Measurements from ENCODE around the gene PRKACG.
"Not testable (repeated sequence)": the region's sequence is repeated elsewhere in the genome, so short reads cannot be mapped to it uniquely, and the experiment has no call there.

The PRKACG gene

DNA sequence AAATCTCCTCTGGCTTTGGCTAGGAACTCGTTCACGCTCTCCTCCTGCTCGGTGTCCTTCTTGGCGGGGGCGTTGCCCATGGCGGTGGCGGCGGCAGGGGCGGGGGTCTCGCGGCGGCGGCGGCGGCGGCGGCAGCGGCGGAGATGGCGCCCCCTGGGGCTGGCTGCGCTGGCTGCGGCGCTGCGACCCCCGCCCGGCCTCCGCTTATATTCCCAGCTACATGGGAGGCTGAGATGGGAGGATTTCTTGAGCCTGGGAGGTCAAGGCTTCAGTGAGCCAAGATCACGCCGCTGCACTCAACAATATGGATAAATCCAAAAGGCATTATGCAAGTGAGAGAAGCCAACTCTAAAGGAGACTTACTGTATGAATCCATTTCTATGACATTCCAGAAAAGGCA lies at the start of gene PRKACG:
Gene PRKACG, minus strand, starts transcription at position 101 of the 400 bp plus-strand sequence. Its CDS starts 21 bp downstream, at position 80.
- DNase-seq (ENCODE audit: low read depth in 2 of 2, low spot score in 1 of 2) = no peak

DNA sequence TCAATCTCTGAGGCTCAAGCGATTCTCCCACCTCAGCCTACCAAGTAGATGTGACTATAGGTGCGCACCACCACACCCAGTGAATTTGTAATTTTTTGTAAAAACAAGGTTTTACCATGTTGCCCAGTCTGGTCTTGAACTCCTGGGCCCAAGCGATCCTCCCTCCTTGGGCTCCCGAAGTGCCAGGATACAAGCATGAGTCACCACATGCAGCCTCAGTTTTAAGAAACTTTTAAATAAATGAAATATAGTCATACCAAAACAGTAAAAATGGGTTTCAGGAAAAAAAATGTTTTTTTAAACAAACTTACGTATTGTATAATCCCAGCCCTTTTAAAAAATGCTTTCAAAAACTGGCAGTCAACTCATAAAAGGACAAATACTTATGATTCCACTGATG lies 48.3 kb upstream of the PRKACG start:
- DNase-seq (ENCODE audit: low read depth in 2 of 2, low spot score in 1 of 2) = no peak

DNA sequence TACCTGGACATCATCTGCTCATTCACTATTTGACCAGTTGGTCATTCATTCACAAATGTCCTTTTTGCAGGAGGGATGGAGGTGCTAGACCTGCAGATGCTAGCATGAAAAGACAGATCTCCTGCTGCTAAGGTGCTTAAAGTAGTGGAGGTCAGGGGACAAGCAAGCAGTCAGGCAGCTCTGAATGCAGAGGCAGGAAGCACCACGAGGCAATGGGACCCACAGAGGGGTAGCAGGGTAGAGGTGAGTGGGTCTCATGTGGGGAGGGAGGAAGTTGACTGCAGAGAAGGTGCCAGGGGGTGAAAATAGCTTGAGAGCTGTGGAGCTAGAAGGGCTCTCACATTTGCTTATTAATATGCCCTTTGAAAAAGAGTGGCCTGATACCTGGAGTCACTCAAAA lies 46.9 kb upstream of the PRKACG start:
- no peak for DNase-seq (ENCODE audit: low read depth in 2 of 2, low spot score in 1 of 2)

DNA sequence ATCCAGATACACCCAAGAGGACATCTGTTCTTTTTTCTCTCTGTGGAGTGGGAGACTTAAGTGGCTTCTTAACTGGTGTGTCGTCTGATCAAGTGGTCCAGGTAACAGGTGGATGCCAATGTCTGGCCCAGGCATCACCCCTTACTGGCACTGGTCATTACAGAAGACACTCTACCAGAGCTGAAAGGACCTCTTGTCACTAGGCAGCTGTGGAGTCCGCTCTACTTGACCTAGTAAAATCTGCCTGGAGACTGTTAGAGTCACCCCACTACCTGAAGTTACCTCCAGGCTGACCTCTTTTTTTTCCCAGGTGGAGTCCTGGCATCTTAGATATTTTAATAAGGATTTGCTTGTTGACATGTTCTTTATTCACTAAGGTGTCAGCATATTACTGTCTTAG lies 44.2 kb upstream of the PRKACG start:
- DNase-seq (ENCODE audit: low read depth in 2 of 2, low spot score in 1 of 2) = no peak

DNA sequence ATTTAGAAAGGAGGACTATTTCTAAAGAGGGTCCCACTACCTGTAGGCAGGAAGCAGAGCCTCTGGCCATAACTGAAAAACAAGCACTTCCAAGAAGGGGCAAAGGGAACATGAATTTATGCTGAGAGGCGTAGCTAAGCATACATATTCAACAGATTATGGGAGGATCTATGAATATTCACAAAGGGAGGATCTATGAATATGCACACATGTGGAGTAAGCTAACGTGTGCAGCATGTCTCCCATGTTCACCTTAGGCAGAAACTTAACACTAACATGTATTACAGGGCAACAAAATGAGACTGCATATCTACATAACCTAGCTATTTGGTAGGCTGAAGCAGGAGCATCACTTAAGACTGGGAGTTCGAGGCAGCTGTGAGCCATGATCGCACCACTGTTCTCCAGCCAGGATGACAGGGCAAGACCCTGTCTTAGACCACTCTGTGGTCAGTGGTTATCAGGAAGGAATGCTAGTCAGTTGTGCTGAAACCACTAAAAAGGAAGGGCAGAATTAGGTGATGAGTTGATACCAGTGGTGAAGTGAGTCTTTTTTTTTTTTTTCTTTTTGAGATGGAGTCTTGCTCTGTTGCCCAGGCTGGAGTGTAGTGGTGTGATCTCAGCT lies 42.4 kb upstream of the PRKACG start:
- DNase-seq (ENCODE audit: low read depth in 2 of 2, low spot score in 1 of 2) = no peak

DNA sequence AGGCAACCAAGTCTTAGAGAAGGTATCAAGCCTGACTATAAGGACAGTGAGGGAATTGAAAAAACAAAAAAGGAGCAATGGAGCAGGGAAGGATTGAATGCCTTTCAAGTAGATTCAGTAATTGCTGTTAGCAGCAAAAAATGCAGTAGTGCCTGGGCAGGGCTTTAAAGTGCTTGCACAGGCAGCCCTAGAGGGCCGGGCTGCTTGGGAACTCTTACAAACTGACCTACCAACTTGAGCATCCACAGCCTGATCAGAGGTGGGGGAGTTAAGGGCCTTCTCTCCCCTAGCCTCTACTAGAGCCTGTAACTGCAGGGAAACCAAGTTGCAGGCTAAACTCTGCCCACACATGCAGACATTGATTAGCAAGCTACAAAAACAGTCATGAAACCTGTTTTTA lies 41.1 kb upstream of the PRKACG start:
- DNase-seq (ENCODE audit: low read depth in 2 of 2, low spot score in 1 of 2) = no peak

DNA sequence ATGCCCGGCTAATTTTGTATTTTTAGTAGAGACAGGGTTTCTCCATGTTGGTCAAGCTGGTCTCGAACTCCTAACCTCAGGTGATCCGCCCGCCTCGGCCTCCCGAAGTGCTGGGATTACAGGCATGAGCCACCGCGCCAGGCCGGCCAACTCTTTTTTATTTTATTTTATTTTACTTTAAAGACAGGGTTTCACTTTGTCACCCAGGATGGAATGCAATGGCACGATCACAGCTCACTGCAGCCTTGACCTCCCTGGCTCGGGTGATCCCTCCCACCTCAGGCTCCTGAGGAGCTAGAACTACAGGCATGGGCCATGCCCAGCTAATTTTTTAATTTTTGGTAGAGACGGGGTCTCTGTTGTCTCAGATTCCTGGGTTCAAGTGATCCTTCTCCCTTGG lies 37.0 kb upstream of the PRKACG start:
- DNase-seq (ENCODE audit: low read depth in 2 of 2, low spot score in 1 of 2) = not testable (repeated sequence)

DNA sequence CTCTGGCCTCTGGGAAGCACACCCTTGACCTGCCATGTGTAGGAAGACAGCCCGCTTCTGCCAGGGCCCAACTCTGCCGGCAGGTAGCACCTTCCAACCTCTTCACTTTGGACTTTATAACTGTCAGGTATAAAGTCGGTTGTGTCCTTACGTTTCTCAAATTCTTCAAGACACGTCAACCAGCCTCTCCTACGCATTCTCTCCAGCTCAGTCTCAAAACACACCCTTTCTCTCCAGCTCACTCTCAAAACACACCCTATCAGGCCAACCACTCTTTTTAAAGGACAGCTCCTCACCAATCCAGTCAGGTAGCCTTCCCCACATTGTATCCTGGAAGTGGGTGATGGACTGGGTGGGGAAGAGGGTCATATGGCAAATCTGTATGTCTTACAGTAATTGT lies 35.2 kb upstream of the PRKACG start:
- no peak for DNase-seq (ENCODE audit: low read depth in 2 of 2, low spot score in 1 of 2)

DNA sequence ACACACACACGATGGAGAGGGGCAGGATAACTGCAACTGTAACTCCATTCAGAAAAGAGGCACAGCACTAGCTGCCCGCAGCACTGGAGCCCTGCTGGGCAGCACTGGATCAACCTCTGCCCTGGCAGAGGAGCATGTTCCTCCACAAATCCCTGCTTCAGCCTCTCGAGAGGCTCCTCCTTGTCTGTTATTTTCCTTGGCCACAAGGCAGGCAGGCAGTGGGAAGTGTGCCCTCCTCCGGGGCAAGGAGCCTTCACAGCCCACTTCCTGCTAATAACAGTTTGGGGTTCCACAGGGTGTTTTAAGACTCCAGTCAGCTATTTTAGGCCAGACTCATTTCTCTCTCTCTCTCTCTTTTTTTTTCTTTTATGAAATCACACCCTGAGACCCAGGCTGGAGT lies 33.5 kb upstream of the PRKACG start:
- DNase-seq (ENCODE audit: low read depth in 2 of 2, low spot score in 1 of 2) = no peak

DNA sequence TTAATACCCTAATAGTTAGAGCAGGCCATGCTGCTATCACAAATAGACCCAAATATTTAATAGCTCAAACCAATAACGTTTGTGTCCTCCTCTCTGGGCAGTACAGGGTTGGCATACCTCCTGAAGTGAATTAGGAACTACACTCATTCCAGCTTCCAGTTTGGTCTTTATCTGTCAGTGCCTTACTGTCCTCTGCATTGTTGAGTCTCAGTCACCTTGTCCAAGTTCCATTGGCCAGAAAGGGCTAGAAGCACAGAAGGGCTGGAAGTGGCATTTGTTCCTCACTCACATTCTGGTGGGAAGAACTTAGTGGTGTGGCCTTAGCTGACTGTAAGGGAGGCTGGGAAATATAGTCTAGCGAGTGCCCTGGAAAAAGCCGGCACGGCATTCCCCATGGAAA lies 32.8 kb upstream of the PRKACG start:
- DNase-seq (ENCODE audit: low read depth in 2 of 2, low spot score in 1 of 2) = no peak

DNA sequence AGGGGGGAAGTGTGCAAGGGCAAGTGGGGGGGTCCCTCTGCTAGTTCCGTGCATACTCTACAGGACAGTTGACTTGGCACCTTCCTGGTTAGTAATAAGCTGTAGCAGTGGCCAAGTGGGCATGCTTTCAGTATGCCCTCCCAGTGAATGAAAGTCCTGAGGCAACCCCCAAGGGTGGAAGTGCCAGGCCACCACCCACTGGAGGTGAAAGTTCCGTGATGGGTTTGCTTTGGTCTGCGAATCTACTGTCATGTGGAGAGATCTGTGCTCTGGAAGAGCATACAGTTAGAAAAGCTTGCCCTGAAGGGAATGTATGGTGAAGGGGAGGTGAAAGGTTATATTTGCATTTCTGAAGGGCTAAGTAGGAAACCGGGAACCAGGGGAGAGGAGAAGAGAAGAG lies 31.9 kb upstream of the PRKACG start:
- no peak for DNase-seq (ENCODE audit: low read depth in 2 of 2, low spot score in 1 of 2)

DNA sequence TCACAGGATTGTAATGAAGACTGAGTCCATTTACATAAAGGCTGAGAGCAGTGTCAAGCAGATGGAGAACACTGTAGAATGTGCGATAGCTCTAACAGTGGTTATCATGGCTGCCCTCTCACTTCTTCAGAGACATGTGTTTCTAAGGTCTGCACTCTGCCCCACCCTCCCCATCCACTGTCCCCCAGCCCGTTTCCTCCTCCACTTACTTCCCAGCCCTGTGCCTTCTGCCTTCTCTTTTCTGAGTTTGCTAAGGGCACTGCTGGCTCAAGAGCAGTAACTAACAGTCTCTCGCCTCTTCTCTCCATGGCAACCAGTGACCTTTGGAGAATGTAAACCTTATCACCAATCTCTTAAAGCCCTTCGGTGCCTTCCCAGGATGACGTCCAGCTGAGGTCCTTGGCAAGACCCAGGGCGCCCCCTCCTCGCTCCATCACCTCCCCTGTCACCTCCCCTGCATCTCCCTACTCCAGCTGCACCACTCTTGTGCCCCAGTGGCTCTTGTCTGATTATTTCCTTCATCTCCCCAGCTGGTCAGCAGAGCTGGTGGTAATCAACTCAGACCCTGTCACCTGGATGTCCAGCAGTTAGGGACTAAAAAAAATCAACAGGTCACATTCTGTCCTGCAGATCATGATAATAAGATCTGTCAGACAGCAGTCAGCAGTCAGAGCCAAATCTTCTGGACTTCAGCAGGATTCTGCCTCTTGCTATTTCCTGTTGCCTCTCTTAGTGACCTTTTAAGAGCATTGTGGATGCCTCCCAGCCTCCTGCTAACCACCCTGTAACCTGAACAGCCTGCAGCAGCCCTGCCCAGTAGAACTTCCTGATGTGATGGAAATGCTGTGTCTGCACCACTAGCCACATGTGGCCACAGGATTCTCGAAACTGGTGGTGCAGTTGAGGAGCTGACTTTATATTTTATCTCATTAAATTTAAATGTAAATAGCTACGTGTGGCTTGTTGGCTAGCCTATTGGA lies 30.6 kb upstream of the PRKACG start:
- no peak for DNase-seq (ENCODE audit: low read depth in 2 of 2, low spot score in 1 of 2)

DNA sequence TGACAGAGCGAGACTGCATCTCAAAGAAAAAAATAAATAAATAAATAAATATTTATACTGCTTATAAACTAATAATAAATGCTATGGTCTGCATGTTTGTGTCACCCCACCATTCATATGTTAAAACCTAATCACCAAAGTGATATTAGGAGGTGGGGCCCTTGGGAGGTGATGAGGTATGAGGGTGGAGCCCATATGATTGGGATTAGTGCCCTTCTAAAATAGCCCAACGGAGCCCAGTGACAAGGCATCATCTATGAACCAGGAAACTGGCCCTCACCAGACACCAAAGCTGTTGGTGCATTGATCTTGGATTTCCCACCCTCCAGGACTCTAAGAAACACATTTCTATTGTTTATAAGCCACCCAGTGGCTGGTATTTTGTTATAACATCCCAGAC lies 26.7 kb upstream of the PRKACG start:
- DNase-seq (ENCODE audit: low read depth in 2 of 2, low spot score in 1 of 2) = no peak

DNA sequence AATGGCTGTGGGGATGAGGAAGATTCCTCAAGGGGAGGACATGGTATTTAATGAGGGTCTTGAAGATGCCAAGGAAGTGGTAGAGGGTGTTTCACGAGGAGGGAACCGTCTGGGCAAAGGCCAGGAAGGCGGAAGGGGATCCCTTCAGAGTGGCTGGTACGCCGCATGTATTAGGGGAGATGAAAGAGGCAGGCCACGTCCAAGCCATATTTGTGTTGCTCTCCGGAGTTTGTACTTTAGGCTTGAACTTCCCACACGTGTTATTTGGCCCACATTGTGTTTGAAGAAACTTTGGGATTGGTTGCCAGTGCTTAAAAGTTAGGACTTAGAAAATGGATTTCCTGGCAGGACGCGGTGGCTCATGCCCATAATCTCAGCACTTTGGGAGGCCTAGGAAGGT lies 22.9 kb upstream of the PRKACG start:
- DNase-seq (ENCODE audit: low read depth in 2 of 2, low spot score in 1 of 2) = no peak

DNA sequence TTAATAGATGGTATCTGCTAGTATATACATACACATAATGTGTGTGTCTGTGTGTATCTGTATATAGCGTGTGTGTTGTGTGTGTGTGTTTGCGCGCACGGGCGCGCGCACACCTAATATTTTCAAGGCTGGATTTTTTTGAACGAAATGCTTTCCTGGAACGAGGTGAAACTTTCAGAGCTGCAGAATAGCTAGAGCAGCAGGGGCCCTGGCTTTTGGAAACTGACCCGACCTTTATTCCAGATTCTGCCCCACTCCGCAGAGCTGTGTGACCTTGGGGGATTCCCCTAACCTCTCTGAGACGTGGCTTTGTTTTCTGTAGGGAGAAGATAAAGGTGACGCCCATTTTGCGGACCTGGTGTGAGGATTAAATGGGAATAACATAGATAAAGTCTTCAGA lies 22.4 kb upstream of the PRKACG start:
- DNase-seq (ENCODE audit: low read depth in 2 of 2, low spot score in 1 of 2) = no peak

DNA sequence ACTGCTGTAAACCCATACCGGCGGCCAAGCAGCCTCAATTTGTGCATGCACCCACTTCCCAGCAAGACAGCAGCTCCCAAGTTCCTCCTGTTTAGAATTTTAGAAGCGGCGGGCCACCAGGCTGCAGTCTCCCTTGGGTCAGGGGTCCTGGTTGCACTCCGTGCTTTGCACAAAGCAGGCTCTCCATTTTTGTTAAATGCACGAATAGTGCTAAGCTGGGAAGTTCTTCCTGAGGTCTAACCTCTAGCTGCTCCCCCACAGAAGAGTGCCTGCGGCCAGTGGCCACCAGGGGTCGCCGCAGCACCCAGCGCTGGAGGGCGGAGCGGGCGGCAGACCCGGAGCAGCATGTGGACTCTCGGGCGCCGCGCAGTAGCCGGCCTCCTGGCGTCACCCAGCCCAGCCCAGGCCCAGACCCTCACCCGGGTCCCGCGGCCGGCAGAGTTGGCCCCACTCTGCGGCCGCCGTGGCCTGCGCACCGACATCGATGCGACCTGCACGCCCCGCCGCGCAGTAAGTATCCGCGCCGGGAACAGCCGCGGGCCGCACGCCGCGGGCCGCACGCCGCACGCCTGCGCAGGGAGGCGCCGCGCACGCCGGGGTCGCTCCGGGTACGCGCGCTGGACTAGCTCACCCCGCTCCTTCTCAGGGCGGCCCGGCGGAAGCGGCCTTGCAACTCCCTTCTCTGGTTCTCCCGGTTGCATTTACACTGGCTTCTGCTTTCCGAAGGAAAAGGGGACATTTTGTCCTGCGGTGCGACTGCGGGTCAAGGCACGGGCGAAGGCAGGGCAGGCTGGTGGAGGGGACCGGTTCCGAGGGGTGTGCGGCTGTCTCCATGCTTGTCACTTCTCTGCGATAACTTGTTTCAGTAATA lies 21.8 kb upstream of the PRKACG start, which contains the start of gene FXN:
Gene FXN, plus strand, starts transcription at position 315 of the 871 bp plus-strand sequence. Its CDS starts 31 bp downstream, at position 346.
- peak; percentile 51 to 59 for DNase-seq (ENCODE audit: low read depth in 2 of 2, low spot score in 1 of 2)

DNA sequence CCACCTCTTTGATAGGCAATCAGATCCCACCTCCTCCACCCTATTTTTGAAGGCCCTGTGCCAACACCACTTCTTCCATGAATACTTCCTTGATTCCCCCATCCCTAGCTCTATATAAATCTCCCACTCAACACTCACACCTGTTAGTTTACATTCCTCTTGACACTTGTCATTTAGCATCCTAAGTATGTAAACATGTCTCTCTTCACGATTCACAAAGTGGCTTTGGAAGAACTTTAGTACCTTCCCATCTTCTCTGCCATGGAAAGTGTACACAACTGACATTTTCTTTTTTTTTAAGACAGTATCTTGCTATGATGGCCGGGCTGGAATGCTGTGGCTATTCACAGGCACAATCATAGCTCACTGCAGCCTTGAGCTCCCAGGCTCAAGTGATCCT lies 20.2 kb upstream of the PRKACG start:
- DNase-seq (ENCODE audit: low read depth in 2 of 2, low spot score in 1 of 2) = no peak

DNA sequence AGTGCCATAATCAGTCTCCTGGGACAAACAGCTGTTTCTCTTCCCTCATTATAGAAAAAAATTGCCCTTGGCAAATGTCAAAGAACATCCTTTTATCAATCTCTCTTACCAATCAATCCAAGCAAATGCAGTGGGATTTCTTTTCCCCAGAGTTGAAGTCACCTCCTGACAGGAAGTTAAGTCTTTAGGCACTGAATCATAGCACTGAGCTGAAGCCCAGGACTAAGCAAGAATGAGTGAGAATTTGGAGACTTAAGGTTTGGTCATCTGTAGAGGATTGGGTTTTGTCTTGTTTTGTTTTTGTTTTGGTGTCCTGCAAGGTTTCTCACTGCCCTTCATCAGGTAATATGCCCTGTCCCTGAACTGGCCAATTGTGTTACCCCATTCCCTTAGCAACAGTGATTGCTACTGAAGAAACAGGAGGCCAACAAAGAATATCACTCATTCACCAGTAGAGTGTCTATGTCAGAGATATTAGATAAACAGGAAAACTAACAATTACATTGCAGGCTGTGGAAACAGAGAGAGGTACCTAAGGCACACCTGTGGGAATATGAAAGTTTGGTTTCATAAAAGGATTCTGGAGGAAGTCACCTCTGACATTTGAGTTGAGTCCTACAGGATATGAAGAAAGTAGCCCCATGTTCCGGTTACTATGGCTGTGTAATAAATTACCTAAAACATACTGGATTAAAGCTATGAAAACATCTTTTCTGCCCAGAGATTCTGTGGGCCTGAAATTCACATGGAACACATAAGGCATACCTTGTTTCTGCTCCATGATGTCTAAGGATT lies 17.1 kb upstream of the PRKACG start:
- DNase-seq (ENCODE audit: low read depth in 2 of 2, low spot score in 1 of 2) = no peak

DNA sequence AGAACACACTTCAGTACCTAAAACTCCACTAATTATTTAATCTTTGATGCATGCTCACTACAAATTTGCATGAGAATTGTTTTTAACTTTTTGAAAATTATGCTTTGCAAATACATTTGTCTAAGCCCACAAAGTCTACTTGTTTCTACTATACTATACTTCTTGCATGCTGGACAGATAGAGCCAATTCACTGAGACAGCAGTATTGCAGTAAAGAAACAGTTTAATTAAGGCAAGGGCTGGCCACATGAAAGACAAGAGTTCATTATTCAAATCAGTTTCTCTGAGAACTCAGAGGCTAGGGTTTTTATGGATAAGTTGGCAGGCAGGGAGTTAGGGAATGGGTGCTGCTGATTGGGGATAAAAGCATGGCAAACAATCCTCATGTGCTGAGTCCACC lies 15.6 kb upstream of the PRKACG start:
- no peak for DNase-seq (ENCODE audit: low read depth in 2 of 2, low spot score in 1 of 2)

DNA sequence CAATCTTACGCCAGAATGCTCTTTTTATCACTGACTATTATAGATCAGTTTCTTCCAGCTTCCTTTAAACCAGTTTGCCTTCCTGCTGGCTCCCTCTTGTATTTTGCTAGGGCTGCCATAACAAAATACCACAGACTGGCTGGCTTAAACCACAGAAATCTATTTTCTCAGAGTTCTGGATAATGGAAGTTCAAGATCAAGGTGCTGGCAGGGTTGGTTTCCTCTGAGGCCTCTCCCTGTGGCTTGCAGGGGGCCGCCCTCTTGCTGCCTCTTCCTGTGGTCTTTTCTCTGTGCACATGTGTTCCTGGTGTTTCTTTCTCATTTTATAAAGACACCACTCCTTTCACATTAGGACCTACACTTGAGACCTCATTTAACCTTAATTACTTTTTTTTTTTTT lies 14.8 kb upstream of the PRKACG start:
- no peak for DNase-seq (ENCODE audit: low read depth in 2 of 2, low spot score in 1 of 2)
